Measurements from ENCODE around the gene NECAB2. TPM values are rescaled to one million over a fixed set of nuclear protein-coding genes. Genes with fewer than 3 reads are reported as not detected.

The NECAB2 gene
- total RNA-seq, 1 donor from 2014 or later: 0.39 TPM

DNA sequence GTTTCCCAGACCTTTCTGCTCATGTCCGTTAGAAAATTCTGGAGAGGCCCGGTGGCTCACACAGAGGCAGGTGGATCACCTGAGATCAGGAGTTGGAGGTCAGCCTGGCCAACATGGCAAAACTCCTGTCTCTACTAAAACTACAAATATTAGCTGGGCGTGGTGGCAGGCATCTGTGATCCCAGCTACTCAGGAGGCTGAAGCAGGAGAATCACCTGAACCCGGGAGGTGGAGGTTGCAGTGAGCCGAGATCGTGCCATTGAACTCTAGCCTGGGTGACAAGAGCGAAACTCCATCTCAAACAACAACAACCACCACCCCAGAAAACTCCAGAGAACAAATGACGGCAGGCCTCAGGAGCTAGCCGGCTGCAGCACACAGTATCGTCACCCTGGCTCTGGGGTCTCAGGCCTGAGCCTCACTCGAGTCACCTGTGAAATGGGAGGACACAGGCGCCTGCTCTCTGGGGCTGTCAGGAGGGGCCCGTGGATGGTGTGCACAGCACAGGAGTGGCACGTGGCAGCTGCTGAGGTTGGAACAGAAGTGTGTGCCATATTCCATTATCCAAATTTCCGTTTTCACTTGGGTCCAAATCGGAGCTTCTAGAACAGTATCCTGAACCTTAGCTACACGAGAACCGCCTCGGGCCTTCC lies 77.9 kb downstream of the NECAB2 start:
- DNase-seq: no peak

- no peak for DNase-seq
Measured at GRCh38 chr16:84047206-84047605, 79.2 kb downstream of the NECAB2 start.

DNA sequence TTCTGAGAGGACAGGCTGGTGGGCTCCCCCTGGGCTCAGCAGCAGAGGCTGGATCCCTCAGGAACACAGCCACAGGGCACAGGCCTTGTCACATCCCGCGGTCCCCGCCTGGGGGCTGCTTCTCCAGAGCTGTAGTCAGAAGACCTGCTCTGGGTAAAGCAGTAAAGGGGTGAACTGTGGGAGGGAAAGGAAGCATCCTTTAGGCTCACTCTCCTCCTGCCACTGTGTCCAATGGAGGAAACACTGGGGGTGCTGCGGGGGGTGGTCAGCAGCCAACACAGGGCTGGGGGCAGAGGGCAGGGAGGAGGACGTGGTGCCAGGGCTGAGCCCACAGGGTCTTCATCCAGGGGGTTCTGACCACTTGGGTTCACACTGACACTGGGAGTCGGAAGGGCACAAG lies 79.6 kb downstream of the NECAB2 start:
- DNase-seq: no peak

GRCh38 chr16:84048270-84048669 lies 80.2 kb downstream of the NECAB2 start:
- no peak for DNase-seq

- no peak for DNase-seq
Measured at GRCh38 chr16:84048871-84049270, 80.8 kb downstream of the NECAB2 start.

DNA sequence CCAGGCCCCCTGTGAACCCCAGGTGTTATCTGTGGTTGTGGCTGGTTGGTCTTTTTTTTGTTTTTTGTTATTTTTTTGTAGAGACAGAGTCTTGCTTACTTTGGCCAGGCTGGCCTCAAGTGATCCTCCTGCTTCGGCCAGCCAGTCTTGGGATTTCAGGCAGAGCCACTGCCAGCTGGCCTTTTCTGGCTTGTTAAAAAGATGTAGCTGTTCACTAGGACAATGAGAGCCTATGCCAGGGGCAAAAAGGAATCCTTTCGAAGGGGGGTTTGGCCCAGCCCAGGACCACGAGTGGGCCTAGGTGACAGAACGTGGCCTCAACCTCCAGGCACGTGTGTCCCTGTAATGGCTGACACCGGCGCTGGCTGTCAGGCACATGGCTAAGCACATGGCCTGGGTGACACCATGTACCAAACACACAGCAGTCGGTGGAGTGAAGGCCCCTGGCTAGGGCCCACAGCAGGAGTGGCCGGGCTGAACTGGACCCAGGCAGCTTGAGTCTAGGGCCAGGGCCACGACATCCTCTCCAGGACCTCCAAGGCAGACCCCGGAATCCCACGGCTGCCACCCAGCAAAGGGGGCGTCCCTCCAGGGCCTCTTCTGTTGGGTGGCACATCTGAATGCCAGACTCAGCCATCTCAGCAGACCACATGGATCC lies 81.5 kb downstream of the NECAB2 start:
- DNase-seq: no peak

DNA sequence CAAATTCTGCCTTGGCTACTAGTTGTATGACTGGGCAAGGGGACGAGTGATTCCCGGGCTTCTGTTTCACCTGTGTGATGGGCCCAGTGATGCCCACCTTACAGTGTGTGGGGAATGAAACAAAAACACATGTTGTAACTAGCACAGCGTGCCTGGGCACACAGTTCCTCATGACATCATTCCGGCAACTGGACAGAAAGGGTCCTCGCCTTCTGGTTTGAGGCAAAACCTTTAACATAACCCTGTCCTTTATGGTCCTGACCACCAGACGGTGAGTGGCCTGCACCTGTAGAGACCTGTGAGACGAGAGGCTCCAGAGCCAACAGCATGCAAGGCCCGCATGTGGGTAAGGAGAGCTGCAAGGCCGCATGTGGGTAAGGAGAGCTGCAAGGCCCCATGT lies 82.3 kb downstream of the NECAB2 start:
- DNase-seq: no peak

- no peak for DNase-seq
Measured at GRCh38 chr16:84052071-84052622, 84.1 kb downstream of the NECAB2 start.

Small RNA genes within 50 kb of the gene (small RNA-seq; reads per million reads assigned to genes)
- gene RNA5SP432 (ENCODE audit: low replicate concordance): not detected

Other genes with a start within 250 kb of the NECAB2 start
- 59.5 TPM for gene HSBP1, start 160.3 kb upstream of the NECAB2 start, total RNA-seq
- 3.1 TPM for gene MLYCD, start 69.1 kb upstream of the NECAB2 start, total RNA-seq
- gene OSGIN1, start 15.0 kb upstream of the NECAB2 start, total RNA-seq: 0.30 TPM
- gene SLC38A8, start 74.6 kb downstream of the NECAB2 start, total RNA-seq: not detected
- gene MBTPS1, start 148.7 kb downstream of the NECAB2 start, total RNA-seq: 66.1 TPM
- 22.1 TPM for gene HSDL1, start 176.9 kb downstream of the NECAB2 start, total RNA-seq
- not detected for gene DNAAF1, start 177.1 kb downstream of the NECAB2 start, total RNA-seq
- 22.8 TPM for gene TAF1C, start 218.8 kb downstream of the NECAB2 start, total RNA-seq
- 0.39 TPM for gene ADAD2, start 222.9 kb downstream of the NECAB2 start, total RNA-seq

Data from skin of body (tissue), 3 donors.